Measurements from ENCODE around the gene SOX1.

DNA sequence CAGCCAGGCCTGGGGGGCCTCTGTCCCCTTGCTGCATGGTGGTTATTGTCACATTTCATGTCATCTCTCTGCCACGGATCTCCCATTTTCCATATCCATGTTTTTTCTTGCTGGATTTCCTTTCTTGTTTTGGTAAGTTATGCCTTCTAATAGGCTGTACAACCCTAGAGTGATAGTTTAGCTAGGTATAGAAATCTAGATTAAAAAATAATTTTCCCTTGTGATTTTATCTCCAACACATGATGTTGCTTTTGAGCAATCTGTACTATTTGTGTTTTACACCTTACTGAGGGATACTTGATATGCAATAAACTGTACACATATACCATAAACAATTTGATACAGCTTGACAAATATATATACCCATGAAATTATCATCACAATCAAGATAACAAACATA lies 17.0 kb downstream of the SOX1 start:
- TF ChIP-seq, protein P1, sequence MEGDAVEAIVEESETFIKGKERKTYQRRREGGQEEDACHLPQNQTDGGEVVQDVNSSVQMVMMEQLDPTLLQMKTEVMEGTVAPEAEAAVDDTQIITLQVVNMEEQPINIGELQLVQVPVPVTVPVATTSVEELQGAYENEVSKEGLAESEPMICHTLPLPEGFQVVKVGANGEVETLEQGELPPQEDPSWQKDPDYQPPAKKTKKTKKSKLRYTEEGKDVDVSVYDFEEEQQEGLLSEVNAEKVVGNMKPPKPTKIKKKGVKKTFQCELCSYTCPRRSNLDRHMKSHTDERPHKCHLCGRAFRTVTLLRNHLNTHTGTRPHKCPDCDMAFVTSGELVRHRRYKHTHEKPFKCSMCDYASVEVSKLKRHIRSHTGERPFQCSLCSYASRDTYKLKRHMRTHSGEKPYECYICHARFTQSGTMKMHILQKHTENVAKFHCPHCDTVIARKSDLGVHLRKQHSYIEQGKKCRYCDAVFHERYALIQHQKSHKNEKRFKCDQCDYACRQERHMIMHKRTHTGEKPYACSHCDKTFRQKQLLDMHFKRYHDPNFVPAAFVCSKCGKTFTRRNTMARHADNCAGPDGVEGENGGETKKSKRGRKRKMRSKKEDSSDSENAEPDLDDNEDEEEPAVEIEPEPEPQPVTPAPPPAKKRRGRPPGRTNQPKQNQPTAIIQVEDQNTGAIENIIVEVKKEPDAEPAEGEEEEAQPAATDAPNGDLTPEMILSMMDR (IDR thresholded peaks at IDR 0.05; ENCODE audit: poor library complexity, severe bottlenecking): no peak
- TF ChIP-seq, protein P2, sequence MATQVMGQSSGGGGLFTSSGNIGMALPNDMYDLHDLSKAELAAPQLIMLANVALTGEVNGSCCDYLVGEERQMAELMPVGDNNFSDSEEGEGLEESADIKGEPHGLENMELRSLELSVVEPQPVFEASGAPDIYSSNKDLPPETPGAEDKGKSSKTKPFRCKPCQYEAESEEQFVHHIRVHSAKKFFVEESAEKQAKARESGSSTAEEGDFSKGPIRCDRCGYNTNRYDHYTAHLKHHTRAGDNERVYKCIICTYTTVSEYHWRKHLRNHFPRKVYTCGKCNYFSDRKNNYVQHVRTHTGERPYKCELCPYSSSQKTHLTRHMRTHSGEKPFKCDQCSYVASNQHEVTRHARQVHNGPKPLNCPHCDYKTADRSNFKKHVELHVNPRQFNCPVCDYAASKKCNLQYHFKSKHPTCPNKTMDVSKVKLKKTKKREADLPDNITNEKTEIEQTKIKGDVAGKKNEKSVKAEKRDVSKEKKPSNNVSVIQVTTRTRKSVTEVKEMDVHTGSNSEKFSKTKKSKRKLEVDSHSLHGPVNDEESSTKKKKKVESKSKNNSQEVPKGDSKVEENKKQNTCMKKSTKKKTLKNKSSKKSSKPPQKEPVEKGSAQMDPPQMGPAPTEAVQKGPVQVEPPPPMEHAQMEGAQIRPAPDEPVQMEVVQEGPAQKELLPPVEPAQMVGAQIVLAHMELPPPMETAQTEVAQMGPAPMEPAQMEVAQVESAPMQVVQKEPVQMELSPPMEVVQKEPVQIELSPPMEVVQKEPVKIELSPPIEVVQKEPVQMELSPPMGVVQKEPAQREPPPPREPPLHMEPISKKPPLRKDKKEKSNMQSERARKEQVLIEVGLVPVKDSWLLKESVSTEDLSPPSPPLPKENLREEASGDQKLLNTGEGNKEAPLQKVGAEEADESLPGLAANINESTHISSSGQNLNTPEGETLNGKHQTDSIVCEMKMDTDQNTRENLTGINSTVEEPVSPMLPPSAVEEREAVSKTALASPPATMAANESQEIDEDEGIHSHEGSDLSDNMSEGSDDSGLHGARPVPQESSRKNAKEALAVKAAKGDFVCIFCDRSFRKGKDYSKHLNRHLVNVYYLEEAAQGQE (IDR thresholded peaks at IDR 0.05; ENCODE audit: borderline replicate concordance): no peak
- no peak for TF ChIP-seq POLR2AphosphoS5 (IDR thresholded peaks at IDR 0.05)
